GM19351 (cell line): ENCODE data around the gene PTCD1.
"Not testable (repeated sequence)": the region's sequence is repeated elsewhere in the genome, so short reads cannot be mapped to it uniquely, and the experiment has no call there.

Experiments used
- ATAC-seq: cut with Tn5 transposase; IDR thresholded peaks from one replicate; pipeline ENCODE4 v1.9.1; 2021; ENCODE audit warnings: mild to moderate bottlenecking, moderate library complexity; ENCODE audit not compliant: unreplicated experiment

The PTCD1 gene

GRCh38 chr7:99387912-99388311 is 50.7 kb downstream of the PTCD1 start:
- no peak for ATAC-seq

DNA sequence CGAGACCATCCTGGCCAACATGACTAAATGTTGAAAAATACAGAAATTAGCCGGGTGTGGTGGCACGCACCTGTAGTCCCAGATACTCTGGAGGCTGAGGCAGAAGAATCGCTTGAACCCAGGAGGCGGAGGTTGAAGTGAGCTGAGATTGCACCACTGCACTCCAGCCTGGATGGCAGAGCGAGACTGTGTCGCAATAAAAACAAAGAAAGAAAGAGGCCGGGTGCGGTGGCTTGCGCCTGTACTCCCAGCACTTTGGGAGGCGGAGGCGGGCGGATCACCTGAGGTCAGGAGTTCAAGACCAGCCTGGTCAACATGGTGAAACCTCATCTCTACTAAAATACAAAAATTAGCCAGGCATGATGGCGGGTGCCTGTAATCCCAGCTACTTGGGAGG is 51.4 kb downstream of the PTCD1 start:
- ATAC-seq = not testable (repeated sequence)

GRCh38 chr7:99386584-99387238 is 51.9 kb downstream of the PTCD1 start:
- ATAC-seq = no peak

DNA sequence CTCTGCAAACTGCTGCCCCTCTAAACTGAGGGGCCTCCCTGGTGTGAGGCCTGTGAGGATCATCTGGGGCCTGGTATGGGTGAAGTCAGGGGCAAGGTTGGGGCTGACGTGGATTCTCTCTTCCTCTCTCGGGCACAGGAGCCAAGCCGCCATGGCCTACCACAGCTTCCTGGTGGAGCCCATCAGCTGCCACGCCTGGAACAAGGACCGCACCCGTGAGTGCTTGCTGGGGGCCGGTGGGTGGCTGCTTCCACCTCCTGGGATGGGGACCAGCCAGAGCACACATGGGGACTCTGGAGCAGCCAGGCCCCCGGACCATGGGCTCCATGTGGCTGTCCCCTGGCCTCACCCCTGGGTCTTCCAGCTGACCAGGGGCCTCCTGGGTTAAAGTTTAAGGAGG is 53.0 kb downstream of the PTCD1 start:
- no peak for ATAC-seq

- no peak for ATAC-seq
These were observed 54.1 kb downstream of the PTCD1 start for GRCh38 chr7:99384523-99384922.

DNA sequence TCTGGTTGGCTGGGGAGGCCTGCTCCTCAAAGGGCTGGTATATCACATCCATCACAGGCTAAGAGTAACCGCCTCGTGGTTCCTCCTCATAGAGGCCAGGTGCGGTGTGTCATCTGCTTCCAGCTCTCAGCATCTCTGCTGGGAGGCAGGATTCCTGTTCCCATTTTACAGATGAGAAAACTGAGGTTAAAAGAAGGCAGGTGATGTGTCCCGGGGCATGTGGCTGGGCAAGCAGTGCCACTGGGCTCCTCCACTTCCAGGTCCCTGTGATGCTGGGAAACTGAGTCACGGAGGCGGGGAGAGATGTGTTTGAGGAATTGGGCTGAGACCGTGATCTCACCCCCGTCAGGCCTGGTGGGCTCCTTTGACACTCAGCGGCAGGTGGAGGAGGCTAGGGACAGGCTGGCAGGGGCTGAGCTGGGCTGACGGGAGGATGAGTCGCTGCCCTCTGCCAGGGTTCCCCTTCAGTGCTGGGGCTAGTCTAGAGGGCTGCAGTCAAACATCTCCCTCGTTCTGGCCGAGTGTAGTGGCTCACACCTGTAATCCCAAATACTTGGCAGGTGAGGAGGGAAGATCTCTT is 54.7 kb downstream of the PTCD1 start:
- ATAC-seq = no peak

GRCh38 chr7:99383203-99383602 is 55.4 kb downstream of the PTCD1 start:
- no peak for ATAC-seq

GRCh38 chr7:99381664-99382075 is 56.9 kb downstream of the PTCD1 start:
- ATAC-seq = no peak

- peak; percentile 71 for ATAC-seq
These were observed 57.6 kb downstream of the PTCD1 start for GRCh38 chr7:99380823-99381663.

DNA sequence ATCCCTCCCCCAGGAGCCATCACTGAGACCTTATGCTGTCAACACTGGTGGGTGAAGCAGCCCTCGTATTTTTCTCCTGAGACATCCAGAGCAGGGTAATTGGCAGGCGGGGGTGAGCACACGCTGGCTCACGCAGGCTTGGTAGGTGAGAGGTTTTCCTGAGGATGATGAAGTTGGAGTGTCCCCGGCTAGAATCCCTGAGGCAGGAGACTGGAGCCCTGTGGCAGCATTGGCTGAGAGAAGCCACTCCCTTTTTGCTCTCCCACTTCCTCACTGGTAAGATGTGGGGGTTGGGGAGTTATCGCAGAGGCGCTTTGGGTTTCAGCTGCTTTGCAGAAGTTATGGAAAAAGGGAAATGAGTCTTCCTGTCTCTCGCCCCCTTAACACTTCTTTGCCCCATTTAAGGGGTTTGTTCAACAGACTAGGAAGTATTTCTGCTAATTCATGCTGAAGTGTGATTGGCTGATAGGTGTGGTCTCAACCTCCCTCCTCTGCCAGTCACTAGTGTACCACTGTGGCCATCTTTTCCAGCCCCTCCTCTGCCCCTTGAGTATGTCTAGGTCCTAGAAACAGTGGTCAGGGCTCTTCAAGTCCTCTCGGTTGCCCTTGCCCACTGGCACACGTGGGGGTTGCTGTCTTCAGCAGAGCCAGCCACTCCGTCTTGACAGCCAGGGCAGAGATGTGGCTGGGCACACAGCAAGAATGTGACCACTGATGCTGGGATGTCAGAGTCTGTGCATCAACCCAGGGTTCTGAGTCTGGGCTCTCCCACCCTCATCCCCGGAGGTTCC is 58.4 kb downstream of the PTCD1 start:
- peak; percentile 39 for ATAC-seq

DNA sequence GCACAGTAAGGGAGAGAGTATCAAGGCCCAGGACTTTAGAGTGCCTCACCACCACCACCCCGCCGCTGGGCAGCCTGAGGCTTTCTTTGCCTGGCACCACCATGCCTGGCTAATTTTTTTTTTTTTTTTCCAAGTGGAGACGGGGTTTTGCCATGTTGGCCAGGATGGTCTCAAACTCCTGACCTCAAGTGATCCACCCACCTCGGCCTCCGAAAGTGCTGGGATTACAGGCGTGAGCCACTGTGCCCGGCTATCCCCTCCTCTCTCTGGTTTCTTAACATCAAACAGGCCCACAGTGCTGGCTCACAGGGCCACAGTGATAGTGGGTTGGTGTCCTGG is 58.9 kb downstream of the PTCD1 start:
- ATAC-seq = not testable (repeated sequence)

- ATAC-seq = no peak
These were observed 59.5 kb downstream of the PTCD1 start for GRCh38 chr7:99379043-99379577.

DNA sequence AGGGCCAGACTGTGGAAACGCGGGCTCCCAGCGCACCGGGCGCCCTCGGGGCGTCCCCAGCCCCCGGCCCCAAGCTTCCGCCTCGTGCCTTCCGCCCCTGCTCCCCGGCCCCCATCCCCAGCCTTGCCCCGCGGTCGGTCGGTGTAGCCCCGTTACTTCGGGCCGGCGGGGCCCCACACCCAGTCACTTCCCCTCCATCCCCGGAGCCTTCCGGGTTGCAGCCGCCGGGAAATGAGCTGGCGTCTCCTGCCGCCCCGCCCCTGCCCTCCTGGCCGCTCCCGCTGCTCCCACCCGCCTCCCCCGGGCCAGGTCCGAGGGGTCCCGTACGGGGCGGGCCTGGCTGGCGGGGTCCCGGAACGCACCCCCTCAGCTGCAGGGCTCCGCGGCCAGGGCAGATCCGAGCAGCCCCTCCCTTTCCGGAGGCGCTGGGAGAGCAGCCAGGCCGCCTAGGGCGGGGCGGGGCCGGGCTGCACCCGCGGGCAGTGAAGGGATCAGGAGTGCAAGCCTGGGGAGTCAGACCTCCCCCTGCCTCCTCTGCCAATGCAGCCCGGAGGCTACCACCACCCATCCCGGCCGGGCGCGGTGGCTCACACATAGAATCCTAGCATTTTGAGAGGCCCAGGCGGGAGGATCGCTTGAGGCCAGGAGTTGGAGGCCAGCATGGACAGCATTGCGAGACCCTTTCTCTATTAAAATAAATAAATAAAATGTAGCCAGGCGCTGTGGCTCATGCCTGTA is 63.4 kb downstream of the PTCD1 start:
- peak; percentile 44 for ATAC-seq

GRCh38 chr7:99374111-99375064 is 64.2 kb downstream of the PTCD1 start, which contains the start of gene ARPC1B:
Gene ARPC1B (plus strand): TSS chr7:99374730. CDS start chr7:99385715, 10,985 bp downstream.
- ATAC-seq = peak; percentile 57

- ATAC-seq = no peak
These were observed 65.2 kb downstream of the PTCD1 start for GRCh38 chr7:99373091-99374066.

DNA sequence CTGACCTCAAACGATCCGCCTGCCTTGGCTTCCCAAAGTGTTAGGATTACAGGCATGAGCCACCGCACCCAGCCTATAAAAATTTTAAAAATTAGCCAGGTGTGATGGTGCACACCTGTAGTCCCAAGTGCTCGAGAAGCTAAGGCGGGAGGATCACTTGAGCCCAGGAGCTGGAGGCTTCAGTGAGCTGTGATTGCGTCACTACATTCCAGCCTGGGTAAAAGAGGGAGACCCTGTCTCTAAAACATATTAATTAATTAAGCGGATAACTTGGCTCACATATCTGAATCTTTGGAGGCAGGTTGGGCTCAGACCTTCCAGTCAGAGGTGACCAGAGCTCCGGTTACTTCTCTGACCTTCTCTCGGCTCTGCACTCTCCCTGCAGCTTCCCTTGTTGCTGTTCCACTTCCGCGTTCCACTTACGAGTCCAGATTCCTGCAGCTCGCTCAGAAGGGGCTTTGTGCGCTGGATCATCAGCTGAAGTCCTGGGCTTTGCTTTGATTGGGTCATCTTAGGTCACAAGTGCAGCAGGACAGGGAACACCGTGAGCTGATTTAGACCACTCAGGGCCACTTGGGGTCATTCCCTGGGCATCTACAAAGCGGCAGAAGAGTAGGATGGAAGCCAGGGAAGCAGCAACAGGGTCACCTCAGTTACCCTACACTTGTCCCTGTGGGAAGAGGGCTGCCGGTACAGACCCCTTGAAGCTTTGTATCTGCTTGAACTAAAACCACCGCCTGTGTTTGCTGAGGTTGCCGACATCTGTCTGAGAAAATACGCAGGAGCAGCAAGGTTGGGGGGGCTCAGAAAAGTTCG is 66.1 kb downstream of the PTCD1 start:
- no peak for ATAC-seq

GRCh38 chr7:99371376-99371920 is 67.2 kb downstream of the PTCD1 start:
- no peak for ATAC-seq
